Omental fat pad (tissue), 4 donors: Measurements from ENCODE around the gene NCKAP5L. TPM values are rescaled to one million over a fixed set of nuclear protein-coding genes. Genes with fewer than 3 reads are reported as not detected.

Experiments used
- ATAC-seq: fragments of 150-250 bp; one replicate; pipeline ENCODE4 v1.9.1; 2016; ENCODE audit warnings: mild to moderate bottlenecking, moderate library complexity; ENCODE audit not compliant: low FRiP score
- DNase-seq: peaks from one replicate; pipeline ENCODE4 v3.0.0-alpha.2; 2019; ENCODE audit warnings: low spot score
- CTCF ChIP-seq, 3 donors: fragments of 450-650 bp; IDR thresholded peaks; one replicate each; pipeline ENCODE4 v1.5.1; 2016 to 2017; ENCODE audit warnings: antibody characterized with exemption in 3 of 3, mild to moderate bottlenecking in 3 of 3, moderate library complexity in 2 of 3
- total RNA-seq, 4 donors: library from RNA; depleted of rRNA; stranded (reverse); fragments of >200 nt; gene quantifications; one replicate each; pipeline ENCODE4 v1.1.0, GENCODE V29; 2016

The NCKAP5L gene
- total RNA-seq, 4 donors from 2014 or later: 14.2 to 20.3 (median 17.6) TPM

- DNase-seq (no peak), ATAC-seq (no peak)
- no peak for TF ChIP-seq CTCF (IDR thresholded peaks at IDR 0.05)
These were observed 34.2 kb downstream of the NCKAP5L start for GRCh38 chr12:49794021-49794420.

- DNase-seq (no peak), ATAC-seq (no peak)
- no peak for TF ChIP-seq CTCF (IDR thresholded peaks at IDR 0.05)
These were observed 34.6 kb downstream of the NCKAP5L start for GRCh38 chr12:49793620-49794019.

GRCh38 chr12:49792976-49793580, 35.1 kb downstream of the NCKAP5L start:
- DNase-seq: no peak

GRCh38 chr12:49792181-49792970, 35.8 kb downstream of the NCKAP5L start:
- no peak for TF ChIP-seq CTCF (IDR thresholded peaks at IDR 0.05)
- DNase-seq: no peak
- no peak for ATAC-seq

More at GRCh38 chr12:49792976-49793580, 35.1 kb downstream of the NCKAP5L start:
- no peak for ATAC-seq
- no peak for TF ChIP-seq CTCF (IDR thresholded peaks at IDR 0.05)

- TF ChIP-seq CTCF (IDR thresholded peaks at IDR 0.05): no peak
- no peak for ATAC-seq
- DNase-seq: no peak
These were observed 36.5 kb downstream of the NCKAP5L start for GRCh38 chr12:49791700-49792099.

- TF ChIP-seq CTCF (IDR thresholded peaks at IDR 0.05): no peak
- DNase-seq: no peak
- no peak for ATAC-seq
These were observed 37.3 kb downstream of the NCKAP5L start for GRCh38 chr12:49790741-49791555.
